Lower lobe of right lung (tissue), 2 donors: ENCODE measurements around the gene PRELP. TPM values are rescaled to one million over a fixed set of nuclear protein-coding genes. Genes with fewer than 3 reads are reported as not detected.

Experiments used
- ATAC-seq, 2 donors: fragments of 200-7000 bp; cut with Tn5 transposase; one replicate each; pipeline ENCODE4 v1.9.1; 2020 to 2022; ENCODE audit warnings: mild to moderate bottlenecking in 2 of 2, moderate library complexity in 2 of 2
- DNase-seq: peaks from one replicate; pipeline ENCODE4 v3.0.0-alpha.2; 2020
- H3K27ac ChIP-seq: fragments of 200-600 bp; one replicate; pipeline ENCODE4 v1.8.0; 2022
- H3K27me3 ChIP-seq: fragments of 200-600 bp; one replicate; pipeline ENCODE4 v1.8.0; 2022; ENCODE audit warnings: low read depth
- H3K36me3 ChIP-seq: fragments of 200-600 bp; one replicate; pipeline ENCODE4 v1.8.0; 2022; ENCODE audit warnings: mild to moderate bottlenecking
- H3K4me1 ChIP-seq: fragments of 200-600 bp; one replicate; pipeline ENCODE4 v1.8.0; 2022
- H3K4me3 ChIP-seq: fragments of 200-600 bp; one replicate; pipeline ENCODE4 v1.8.0; 2022; ENCODE audit warnings: mild to moderate bottlenecking
- H3K9me3 ChIP-seq: fragments of 200-600 bp; one replicate; pipeline ENCODE4 v1.8.0; 2022
- CTCF ChIP-seq: fragments of 200-600 bp; IDR thresholded peaks from one replicate; pipeline ENCODE4 v1.8.0; 2022; ENCODE audit warnings: antibody characterized with exemption, mild to moderate bottlenecking
- intact Hi-C: fragments of 100-400 bp; cut with DNase I; formaldehyde crosslinking; loops from one replicate; pipeline ENCODE4 v1.11.0; 2022
- total RNA-seq: library from RNA; stranded (reverse); fragmentation: NEBNext Ultra II Directional; extraction: Animal tissue kit (Norgen Biotek cat#: 25700); gene quantifications from one replicate; pipeline ENCODE4 v1.2.1, GENCODE V29; 2021
- donor health status: DM: no; HTN: yes; CAD: no; lungs with severe emphysema.

PRELP gene
- total RNA-seq, 1 donor from 2014 or later, result 47.5 TPM

DNA sequence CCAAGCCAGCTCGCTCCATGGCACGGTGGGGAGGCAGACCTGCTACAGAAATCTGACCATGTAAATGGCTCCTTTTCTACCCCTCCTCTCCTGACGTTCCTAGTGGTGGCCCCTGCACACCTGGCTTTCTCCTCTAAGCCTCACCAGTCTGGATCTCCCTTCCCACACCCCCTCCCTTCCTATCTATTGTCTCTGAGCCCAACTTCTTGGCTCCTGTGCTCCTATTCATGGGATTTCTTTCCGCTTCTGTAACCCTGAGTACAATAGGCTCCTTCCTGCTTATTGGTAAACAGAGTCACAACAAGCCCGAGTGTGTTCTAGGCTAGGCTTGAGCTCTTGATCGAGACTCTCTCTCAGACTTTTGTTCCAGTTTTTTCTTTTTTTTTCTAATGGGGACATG lies 35.9 kb downstream of the PRELP start:
- Histone ChIP-seq H3K9me3 (no peaks in the 10 kb centered on the region), H3K4me1 (peaks cover 43% of the 10 kb centered on the region), H3K36me3 (no peaks in the 10 kb centered on the region), H3K27me3 (no peaks in the 10 kb centered on the region), H3K4me3 (no peak overlapping the region), H3K27ac (no peak overlapping the region)
- no peak for ATAC-seq
- intact Hi-C loops, result loop anchor here (10.0 kb wide), 1 partner anchor 113 kb away; the partner anchor contains the start of gene ATP2B4
- no peak for DNase-seq
- TF ChIP-seq CTCF, result no peak

- Histone ChIP-seq H3K36me3 (no peaks in the 10 kb centered on the region), H3K27ac (no peak overlapping the region), H3K4me3 (no peak overlapping the region), H3K27me3 (no peaks in the 10 kb centered on the region), H3K4me1 (peaks cover 39% of the 10 kb centered on the region), H3K9me3 (no peaks in the 10 kb centered on the region)
- intact Hi-C loops, result loop anchor here (10.0 kb wide), 1 partner anchor 113 kb away; the partner anchor contains the start of gene ATP2B4
- TF ChIP-seq CTCF, result no peak
- ATAC-seq (no peak), DNase-seq (no peak)
Measured at GRCh38 chr1:203511930-203512329, 36.3 kb downstream of the PRELP start.

DNA sequence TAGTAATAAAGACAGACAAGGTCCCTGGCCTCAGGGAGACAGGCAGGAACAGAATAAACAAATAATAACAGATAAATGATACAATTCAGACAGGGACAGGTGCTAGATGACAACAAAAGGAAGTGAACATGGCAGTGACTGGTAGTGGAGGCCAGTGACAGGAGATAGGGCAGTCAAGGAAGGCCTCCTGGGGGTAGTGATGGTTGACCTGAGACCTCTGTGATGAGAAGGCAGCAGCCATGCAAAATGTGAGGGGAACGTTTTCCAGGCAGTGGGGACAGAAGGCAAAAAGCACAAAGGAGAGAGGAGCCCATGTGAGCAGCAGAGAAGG lies 36.9 kb downstream of the PRELP start:
- ATAC-seq (no peak), DNase-seq (no peak)
- H3K4me3 ChIP-seq, result no peak overlapping the region
- TF ChIP-seq CTCF, result no peak
- intact Hi-C loops, result loop anchor here (10.0 kb wide), 1 partner anchor 112 kb away; the partner anchor contains the start of gene ATP2B4
- peaks cover 33% of the 10 kb centered on the region for H3K4me1 ChIP-seq
- no peak overlapping the region for H3K27ac ChIP-seq
- no peaks in the 10 kb centered on the region for H3K27me3 ChIP-seq
- no peaks in the 10 kb centered on the region for H3K36me3 ChIP-seq
- H3K9me3 ChIP-seq, result no peaks in the 10 kb centered on the region

DNA sequence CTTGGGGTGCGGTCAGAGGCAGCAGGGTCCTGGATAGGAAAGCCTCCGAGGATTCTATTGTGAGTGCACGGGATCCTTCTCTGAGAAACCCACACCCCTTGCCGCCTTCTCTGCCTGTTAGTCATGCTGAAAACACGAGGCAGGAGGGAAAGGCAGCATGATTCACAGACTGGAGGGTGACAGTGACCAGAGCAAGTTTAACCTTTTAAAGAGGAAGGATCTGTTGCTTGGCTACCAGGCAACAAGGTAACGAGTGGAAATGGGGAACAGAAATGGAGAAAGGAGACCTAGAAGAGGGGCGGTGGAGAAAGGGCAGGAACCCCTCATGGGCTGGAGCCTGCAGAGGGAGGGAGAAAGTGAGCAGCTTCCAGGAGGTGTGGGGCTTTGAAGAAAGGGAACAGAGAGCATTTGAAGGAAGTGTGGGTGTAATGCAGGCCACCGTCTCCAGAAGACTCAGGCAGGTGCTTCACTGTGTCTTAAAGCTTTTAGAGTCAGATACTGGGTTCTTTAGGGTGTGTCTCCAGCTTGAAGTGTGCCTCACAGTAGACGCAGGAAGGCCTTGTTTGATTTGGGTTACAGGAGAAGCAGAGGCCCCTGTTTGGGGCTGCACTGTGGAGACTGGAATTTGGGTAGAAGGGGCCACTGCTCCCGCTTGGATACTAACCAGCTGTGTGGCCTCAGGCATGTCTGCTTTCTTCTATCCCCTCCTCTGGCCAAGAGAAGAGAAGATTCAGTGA lies 37.4 kb downstream of the PRELP start:
- H3K27me3 ChIP-seq, result no peaks in the 10 kb centered on the region
- ATAC-seq (peak; percentile 70 to 71), DNase-seq (no peak)
- H3K4me3 ChIP-seq, result no peak overlapping the region
- no peak overlapping the region for H3K27ac ChIP-seq
- H3K4me1 ChIP-seq, result peaks cover 28% of the 10 kb centered on the region
- no peaks in the 10 kb centered on the region for H3K9me3 ChIP-seq
- intact Hi-C loops, result loop anchor here (10.0 kb wide), 1 partner anchor 112 kb away; the partner anchor contains the start of gene ATP2B4
- TF ChIP-seq CTCF, result no peak
- no peaks in the 10 kb centered on the region for H3K36me3 ChIP-seq

DNA sequence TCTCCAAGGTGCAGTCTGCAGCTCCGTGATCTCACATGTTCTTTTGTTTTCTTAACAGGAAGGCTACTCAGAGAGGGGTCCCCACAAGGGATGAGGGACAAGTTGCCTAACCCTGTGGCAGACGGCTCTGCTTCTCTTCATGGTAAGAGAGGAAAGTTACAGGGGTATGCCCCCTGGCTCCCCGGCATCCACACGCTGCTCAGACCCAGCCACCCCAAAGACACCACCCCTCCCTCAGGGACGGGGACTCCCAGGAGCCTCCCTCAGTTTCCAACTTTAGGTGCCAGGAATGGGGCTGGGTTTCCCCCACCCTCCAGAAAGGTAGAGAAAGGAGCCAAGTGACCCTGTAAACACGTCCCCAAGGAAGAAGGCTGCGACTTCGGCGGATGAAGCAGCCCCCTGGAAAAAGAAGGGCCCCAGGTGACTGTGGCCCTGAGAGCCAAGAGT lies 38.0 kb downstream of the PRELP start:
- H3K4me1 ChIP-seq, result peaks cover 27% of the 10 kb centered on the region
- no peak for ATAC-seq
- no peak overlapping the region for H3K27ac ChIP-seq
- DNase-seq, result no peak
- no peak for TF ChIP-seq CTCF
- intact Hi-C loops, result loop anchor here (10.0 kb wide), 1 partner anchor 111 kb away; the partner anchor contains the start of gene ATP2B4
- H3K9me3 ChIP-seq, result no peaks in the 10 kb centered on the region
- no peaks in the 10 kb centered on the region for H3K27me3 ChIP-seq
- H3K36me3 ChIP-seq, result no peaks in the 10 kb centered on the region
- no peak overlapping the region for H3K4me3 ChIP-seq
